ENCODE data around the gene LUZP1. TPM values are rescaled to one million over a fixed set of nuclear protein-coding genes. Genes with fewer than 3 reads are reported as not detected.

LUZP1 gene
- total and polyA plus RNA-seq, 11 donors, result 6.1 to 42.3 (median 30.0) TPM

Small RNA genes lying within 50 kb of the gene (microRNA-seq; reads per million reads assigned to microRNA genes)
- 0 to 0.60 (median 0.33) reads per million in 4 donors for gene MIR3115
- gene MIR4419A, result 0 reads per million in 4 donors

Other genes with a start within 250 kb of the LUZP1 start
- gene LACTBL1, start 196.0 kb downstream of the LUZP1 start, total RNA-seq, result not detected
- not detected for gene LACTBL1, start 196.0 kb downstream of the LUZP1 start, polyA plus RNA-seq
- gene TEX46, start 153.0 kb downstream of the LUZP1 start, total RNA-seq, result under 1 TPM in 1 of 9 donors, not detected in 8; 0.56 TPM
- not detected for gene TEX46, start 153.0 kb downstream of the LUZP1 start, polyA plus RNA-seq
- gene KDM1A, start 149.4 kb downstream of the LUZP1 start, total RNA-seq, result 10 to 100 TPM; 27.2 to 37.2 (median 29.7) TPM
- 10 to 100 TPM; 14.8 to 32.8 TPM for gene KDM1A, start 149.4 kb downstream of the LUZP1 start, polyA plus RNA-seq
- under 1 TPM in 2 of 9 donors, not detected in 7; 0.10 to 0.16 TPM for gene HTR1D, start 48.6 kb upstream of the LUZP1 start, total RNA-seq
- under 1 TPM; 0.01 to 0.04 TPM for gene HTR1D, start 48.6 kb upstream of the LUZP1 start, polyA plus RNA-seq
- 10 to 100 TPM; 38.0 to 83.5 (median 69.2) TPM for gene HNRNPR, start 175.4 kb upstream of the LUZP1 start, total RNA-seq
- gene HNRNPR, start 175.4 kb upstream of the LUZP1 start, polyA plus RNA-seq, result 10 to 100 TPM; 39.8 to 96.1 TPM
- gene ZNF436, start 201.0 kb upstream of the LUZP1 start, total RNA-seq, result 10 to 100 TPM in 6 of 9 donors, 1 to 10 TPM in 3; 8.1 to 29.8 (median 14.2) TPM
- 1 to 10 TPM; 3.1 to 4.9 TPM for gene ZNF436, start 201.0 kb upstream of the LUZP1 start, polyA plus RNA-seq